GM04504 (cell line): Measurements from ENCODE around the gene HELZ2.
"Not testable (repeated sequence)": the region's sequence is repeated elsewhere in the genome, so short reads cannot be mapped to it uniquely, and the experiment has no call there.

Source experiments
- DNase-seq: peaks from one replicate; pipeline ENCODE4 v3.0.0-alpha.2; 2012; ENCODE audit warnings: low read depth

Gene HELZ2, protein sequence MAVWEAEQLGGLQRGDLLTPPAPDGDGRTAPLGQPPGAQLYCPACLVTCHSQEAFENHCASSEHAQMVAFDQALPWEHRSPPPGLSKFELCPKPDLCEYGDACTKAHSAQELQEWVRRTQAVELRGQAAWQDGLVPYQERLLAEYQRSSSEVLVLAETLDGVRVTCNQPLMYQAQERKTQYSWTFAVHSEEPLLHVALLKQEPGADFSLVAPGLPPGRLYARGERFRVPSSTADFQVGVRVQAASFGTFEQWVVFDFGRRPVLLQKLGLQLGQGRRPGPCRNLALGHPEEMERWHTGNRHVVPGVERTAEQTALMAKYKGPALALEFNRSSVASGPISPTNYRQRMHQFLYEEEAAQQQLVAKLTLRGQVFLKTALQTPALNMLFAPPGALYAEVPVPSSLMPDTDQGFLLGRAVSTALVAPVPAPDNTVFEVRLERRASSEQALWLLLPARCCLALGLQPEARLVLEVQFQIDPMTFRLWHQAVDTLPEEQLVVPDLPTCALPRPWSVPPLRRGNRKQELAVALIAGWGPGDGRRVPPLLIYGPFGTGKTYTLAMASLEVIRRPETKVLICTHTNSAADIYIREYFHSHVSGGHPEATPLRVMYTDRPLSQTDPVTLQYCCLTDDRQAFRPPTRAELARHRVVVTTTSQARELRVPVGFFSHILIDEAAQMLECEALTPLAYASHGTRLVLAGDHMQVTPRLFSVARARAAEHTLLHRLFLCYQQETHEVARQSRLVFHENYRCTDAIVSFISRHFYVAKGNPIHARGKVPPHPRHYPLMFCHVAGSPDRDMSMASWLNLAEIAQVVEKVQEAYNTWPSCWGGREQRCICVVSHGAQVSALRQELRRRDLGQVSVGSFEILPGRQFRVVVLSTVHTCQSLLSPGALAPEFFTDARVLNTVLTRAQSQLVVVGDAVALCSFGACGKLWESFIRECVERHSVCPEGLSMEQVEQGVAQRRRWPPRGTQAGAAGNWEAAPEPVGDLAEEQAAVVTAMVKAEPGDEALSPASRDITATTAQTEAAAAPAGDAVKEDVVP (N-terminal part only)

DNA sequence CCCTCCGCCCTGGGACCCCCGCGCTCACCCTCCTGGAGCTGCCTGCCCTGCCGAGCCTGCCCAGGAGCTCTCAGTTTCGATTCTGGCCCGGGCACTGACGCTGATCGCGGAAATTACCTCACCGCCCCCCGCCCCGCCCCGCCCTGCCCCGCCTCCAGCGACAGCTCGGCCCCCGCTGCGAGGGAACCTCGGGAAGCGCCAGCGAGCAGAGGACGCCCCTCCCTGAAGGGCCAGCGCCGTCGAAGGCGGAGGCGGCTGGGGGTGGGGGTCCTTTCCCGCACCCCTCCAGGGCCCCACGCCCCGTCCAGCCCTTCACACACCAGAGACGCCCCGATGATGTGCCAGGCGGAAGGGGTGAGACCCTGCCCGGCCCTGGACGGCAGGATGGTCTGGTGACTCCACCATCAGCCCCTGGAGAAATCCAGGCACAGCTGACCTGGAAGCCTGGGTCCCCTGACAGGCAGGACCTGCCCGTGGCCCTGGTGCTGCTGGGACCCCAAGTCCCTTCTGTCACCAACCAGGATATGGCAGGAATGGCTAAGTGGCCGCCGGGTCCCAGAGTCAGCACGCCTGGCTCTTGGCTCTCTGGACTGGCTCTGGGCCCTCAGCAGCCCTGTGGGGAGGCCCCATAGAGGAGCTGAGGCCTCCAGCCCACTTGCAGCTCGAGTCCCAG lies at the start of gene HELZ2:
TSS of gene HELZ2 (minus strand) at position 84 of the 673 bp plus-strand sequence. CDS start 1,854 bp downstream, outside the sequence.
- peak; percentile 44 for DNase-seq

DNA sequence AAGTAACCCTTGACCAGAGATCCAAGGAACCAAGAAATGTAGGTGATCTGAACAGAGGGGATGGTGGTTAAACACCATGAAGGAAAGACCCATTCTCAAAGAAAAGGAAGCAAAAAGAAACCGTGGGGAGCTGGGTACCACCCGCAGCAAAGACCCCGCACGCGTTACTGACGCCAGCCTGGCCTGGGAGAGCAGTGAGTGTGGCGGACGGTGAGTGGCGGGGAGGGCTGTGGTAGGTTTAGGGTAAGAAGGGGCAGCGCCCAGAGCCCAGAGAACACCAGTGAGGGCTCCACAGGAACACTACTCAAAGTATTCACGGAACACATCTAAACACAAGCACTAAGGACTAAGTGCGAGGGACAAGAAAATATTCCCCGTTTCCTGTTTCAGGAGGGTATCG lies 48.7 kb upstream of the HELZ2 start:
- DNase-seq, result no peak

DNA sequence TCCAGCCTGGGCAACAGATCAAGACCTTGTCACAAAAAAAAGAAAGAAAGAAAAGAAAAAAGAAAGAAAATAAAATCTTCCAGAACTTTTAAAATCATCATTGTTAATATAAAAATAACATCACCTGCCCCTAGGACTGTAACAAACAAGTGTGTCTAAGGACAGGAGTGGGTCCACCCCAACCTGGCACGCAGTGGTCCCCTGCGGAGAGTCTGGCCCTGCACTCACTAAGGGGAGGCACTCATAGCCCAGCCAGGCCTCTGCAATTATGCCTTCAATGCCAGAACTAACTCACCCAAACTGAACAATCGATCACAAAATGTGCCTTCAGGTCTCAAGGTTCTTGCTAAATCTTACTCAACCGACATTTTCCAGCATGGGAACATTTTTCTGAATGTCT lies 48.1 kb upstream of the HELZ2 start:
- no peak for DNase-seq

DNA sequence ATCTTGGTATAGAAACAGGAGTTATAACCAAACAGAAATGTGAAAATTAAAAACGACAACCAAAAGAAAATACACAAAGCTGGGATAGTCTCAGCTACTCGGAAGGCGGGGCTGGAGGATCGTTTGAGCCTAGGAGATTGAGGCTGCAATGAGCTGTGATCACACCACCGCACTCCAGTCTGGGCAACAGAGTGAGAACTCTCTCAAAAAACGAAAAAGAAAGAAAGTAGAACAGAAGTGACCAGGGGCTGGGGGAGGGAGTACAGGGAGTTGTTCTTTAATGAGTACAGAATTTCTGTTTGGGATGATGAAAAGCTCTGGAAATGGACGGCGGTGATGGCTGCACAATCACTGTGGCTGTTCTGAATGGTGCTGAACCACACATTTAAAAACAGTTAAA lies 47.0 kb upstream of the HELZ2 start:
- DNase-seq, result no peak

DNA sequence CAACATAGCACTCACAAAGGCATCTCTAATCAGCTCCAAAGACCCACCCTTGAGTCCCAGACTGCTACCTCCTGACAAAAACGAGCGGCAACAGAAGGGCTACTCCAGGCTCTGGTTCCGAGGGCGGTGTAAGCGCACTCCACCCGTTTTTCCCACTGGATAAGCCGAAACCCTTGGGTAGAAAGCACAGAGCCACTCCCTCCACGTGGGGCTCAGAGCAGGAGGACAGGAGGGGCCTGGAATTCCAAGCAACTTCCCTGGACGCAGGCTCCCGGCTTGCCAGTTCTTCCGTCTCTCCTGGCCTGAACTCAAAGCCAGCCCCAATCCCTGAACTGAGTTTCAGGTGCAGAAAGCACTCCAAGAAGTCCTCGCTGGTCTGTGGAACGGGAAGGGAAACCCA lies 45.5 kb upstream of the HELZ2 start:
- DNase-seq, result no peak

DNA sequence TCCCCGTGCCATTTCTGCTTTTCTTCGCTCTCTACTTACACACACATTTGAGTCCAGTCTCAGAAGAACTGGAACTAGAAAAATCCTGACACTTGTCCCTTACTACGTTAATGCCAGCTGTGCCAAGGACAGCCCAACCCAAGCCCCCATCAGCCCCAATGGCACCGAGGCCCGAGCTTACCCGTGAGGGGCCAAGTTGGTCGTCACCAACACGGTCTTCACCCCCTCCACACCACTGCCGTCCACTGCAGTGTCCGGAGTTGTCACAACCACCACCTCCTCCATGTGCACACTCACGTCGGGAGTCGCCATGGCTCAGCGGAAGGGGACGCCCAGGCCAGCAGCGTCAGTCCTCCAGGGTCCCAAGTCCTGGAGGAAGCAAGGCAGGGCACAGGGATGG lies 45.0 kb upstream of the HELZ2 start:
- DNase-seq, result no peak

DNA sequence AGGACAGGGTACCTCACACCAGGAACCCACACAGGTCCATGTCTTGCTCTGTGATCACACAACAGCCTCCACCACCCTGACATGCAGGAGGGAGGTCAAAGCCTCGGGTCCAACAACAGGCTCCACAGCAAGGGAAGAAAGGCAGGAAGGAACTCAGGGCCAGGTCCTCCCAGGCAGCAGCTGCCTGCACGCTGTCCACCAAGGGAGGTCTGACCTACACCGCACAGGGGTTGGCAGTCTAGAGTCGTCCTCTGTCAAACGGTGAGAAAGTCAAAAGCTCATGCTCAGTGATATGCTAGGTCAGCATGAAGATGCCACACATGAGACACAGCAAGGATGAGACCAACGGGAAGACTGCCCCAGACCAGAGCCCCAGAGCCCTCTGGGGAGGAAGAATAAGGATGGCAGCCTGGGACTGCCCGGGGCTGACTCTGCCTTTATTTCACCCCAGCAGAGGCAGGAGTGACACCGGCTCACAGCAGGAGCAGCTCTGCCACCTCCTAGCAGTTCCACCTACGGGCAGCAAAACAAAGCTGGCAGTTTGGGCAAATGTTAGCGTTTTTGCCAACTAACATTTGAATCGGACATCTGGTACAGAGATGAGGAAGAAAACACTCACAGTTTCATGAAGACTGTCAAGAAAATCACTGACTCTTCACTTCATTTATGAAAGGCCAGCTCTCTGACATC lies 44.4 kb upstream of the HELZ2 start:
- DNase-seq, result no peak

DNA sequence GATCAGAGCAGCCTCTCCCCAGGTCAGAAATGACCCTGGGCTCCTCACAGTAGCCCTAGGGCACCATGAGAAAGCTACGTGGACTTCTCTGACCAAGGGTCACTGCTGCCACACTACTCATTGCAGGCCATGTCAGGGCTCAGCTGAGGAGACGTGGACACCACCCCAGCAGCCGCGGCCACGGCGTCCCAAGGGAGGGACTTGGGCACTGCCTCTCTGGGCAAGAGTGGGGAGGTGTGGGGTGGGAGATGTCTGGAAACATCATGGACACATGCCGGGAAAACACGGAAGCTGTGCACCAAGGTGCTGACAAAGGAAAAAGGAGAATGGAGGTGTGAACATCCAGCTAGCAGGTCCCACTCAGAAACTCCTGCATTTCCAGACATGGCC lies 43.8 kb upstream of the HELZ2 start:
- no peak for DNase-seq

DNA sequence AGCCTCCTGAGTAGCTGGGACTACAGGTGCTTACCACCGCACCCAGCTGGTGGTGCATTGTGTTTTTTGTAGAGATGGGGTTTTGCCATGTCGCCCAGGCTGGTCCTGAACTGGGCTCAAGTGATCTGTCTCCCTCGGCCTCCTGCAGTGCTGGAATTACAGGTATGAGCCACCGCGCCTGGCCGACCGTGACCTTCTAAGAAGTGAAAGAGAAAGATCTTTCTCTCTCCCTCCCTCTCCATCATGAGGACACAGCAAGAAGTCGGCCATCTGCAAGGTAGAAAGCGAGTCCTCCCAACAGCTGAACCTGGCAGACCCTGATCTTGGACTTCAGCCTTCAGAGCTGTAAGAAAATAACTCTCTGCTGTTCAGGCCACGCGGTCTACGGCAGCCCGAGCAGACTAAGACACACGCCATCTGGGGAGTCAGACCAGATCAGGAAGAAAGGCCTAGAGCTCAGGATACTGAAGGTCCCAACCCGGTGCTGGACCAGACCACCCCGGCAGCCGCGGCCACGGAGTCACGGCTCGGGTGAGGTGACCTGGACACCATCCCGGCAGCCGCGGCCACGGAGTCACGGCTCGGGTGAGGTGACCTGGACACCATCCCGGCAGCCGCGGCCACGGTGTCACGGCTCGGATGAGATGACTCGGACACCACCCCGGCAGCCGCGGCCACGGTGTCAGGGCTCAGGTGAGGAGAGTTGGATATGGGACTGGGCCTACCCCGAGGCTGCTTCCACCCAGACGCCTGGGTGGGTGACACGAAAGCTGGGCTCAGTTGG lies 43.2 kb upstream of the HELZ2 start:
- DNase-seq, result no peak

DNA sequence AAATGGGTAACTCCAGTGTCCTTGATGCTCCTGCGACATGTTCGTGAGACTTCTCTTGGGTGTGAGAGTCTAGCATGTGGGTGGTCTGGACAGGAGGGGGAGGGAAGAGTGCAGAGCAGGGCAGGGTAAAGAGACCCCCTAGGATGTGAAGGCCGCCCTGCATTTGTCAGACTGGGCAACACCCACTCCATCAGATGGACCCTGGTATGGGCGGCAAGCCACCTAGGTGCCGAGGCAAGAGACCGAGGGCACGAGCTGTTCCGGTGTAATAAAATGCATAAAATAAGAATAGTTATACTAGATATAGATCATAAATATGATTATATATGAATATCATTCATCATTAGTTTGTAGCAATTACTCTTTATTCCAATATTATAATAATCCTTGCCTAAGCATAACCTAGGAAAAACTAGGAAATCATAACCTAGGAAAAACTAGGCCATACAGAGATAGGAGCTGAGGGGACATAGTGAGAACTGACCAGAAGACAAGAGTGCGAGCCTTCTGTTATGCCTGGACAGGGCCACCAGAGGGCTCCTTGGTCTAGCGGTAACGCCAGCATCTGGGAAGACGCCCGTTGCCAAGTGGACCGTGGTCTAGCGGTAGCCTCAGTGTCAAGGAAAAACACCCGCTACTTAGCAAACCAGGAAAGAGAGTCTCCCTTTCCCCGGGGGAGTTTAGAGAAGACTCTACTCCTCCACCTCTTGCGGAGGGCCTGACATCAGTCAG lies 40.0 kb upstream of the HELZ2 start:
- DNase-seq, result not testable (repeated sequence)

DNA sequence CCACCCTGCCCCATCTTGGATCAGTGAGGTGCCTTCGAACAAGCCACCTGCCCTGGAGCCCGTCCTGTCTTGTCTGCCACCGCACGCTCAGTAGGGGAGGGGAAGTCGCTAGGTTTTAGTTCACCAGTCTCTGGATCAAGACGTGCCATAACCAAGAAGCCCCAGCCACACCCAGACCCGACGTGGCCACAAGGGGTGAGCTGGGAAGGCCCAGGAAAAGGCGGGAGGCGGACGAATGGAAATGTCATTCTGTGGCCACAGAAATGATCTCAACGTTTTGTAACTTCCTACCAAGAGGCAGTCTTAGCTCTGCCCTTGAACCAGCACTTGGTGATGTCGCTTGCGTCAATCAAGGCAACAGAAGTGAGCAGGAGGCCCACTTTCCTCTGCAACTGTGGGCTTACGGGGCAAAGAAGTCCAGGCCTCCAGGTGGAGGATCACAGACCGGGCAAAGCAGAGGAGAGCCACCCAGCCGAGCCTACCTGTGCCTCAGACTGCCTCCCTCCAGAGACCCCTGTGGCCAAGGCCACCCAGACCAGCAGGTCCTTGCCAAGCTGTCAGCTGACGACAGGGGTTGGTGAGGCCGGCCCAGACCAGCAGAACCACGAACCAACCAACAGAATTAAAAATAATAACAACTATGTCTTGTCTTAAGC lies 38.4 kb upstream of the HELZ2 start:
- no peak for DNase-seq

DNA sequence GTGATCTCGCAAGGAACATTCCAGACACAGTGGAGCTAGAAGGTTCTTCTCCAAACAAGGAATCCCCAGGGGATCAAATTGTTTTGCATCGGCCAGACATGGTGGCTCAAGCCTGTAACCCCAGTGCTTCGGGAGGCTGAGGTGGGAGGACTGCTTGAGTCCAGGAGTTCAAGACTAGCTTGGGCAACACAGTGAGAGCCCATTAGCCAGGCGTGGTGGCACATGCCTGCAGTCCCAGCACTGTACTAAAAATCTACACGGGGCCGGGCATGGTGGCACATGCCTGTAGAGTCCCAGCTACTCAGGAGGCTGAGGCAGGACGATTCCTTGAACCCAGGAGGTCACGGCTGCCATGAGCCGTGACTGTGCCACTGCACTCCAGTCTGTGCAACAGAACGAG lies 37.6 kb upstream of the HELZ2 start:
- DNase-seq, result no peak

DNA sequence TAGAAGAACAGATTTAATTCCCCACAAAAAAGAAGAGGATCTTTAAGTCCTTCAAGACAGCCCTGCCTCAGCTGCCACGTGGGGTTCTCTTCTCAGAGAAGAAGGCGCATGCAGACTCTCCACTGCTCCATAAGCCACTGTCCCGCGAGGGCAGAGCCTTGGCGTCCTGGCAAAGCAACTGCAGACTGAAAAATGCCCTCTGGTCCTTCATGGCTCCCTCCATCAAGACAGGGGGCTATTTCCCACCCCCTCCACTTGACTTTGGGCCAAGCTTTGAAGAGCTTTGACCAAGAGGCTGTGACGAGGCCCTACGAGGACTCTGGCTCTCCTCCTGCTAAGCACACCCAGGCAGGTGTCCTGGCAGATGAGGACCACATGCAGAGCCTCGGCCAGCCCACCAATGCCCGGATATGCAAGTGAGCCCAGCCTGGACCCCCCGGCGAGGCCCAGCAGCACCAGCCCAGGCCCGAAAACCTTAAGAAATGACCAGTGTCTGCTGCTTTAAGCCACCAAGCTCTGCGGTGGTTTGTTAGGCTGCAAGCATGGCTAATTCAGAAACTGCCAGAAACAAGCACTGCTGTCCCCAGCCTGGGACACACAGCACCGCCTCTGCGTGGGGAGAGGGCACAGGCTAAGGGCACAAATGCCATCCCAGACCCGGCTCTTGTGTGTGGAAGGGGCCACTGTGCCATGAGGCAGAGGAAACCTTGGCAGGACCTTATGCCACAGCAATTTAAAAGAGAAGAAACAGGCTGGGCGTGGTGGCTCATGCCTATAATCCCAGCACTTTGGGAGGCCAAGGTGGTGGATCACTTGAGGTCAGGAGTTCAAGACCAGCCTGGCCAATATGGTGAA lies 36.8 kb upstream of the HELZ2 start:
- no peak for DNase-seq

DNA sequence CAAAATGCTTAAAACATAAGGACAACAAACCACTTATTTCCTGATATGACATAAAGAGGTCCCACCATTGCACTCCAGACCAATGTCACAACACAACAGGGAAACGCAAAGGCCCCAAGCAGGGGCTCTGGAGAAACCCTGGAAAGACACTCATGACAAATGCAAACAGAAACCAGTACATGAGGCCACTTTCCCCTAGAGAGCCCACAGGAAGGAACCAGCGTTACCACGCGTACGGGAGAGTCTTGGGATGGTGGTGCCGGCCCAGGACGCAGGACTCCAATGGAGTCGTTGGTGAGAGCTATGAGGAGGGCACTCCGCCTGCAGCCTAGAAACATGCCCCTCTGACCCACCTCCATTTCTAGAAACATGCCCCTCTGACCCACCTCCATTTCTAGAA lies 32.6 kb upstream of the HELZ2 start:
- DNase-seq, result no peak

DNA sequence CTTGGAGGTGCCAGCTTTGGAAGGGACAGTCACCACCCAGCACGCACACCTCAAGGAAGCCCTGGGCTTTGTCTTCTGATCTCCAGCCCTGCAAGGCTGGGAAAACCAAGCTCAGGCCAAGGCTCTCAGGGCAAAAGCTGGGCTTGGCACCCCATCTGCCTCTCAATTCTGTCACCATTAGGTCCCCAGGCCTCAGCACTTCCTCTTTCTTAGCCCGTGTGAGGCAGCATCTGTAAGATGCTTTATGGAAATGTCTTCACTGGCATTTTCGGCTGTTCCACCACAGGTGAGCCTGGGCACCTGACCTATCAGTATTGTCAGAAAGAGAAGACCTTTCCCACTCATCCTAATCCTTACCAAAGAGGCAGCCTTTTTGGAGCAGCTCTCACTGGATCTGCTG lies 28.3 kb upstream of the HELZ2 start:
- no peak for DNase-seq

DNA sequence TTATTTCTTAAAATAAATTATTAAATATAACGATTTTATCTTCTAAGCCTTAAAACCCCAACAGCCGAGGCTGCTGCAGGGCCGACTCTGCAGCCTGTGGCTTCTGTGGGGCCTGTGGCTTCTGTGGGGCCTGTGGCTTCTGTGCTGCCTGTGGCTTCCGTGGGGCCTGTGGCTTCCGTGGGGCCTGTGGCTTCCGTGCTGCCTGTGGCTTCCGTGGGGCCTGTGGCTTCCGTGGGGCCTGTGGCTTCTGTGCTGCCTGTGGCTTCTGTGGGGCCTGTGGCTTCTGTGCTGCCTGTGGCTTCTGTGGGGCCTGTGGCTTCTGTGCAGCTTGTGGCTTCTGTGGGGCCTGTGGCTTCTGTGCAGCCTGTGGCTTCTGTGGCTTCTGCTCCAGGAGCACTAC lies 27.6 kb upstream of the HELZ2 start:
- not testable (repeated sequence) for DNase-seq

DNA sequence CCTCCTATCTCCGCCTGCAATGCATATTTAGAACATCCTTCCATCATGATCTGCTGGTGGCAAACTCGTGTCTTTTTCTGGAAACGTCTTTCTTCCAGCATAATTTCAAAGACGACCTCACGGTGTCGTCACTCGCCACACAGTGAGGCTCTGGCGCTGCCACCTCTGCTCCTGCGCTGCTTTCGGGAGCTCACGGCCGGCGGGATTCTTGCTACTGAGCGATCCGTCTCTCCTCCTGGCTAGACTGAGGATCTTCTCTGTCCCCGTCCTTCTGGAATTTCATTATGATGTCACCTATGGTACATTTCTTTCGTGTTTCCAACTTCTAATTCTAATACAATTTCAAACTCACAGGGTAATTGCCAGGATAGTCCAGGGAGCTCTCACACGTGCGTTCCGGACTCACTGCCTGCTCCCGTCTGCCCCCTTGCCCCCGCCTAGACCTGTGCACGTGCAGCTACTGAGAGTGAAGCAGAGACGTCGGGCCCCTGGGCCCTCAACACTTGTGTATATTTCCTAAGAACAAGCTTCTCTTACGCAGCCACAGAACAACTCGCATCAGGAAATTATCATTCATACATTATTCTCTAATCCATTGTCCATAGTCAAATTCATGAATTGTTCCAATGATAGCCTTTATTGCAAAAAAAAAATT lies 25.5 kb upstream of the HELZ2 start:
- no peak for DNase-seq
